K562 (cell line): ENCODE data around the gene SUSD3. TPM values are rescaled to one million over a fixed set of nuclear protein-coding genes. Genes with fewer than 3 reads are reported as not detected.

ENCODE experiments used
- CHD7 ChIP-seq: fragments of 200-600 bp; sonication (generic); IDR thresholded peaks from one replicate; pipeline ENCODE4 v1.6.1; 2012; ENCODE audit warnings: mild to moderate bottlenecking, low read depth, low read length, inconsistent platforms
- CTCF ChIP-seq, 3 experiments: IDR thresholded peaks in 2 of 3; conservative IDR thresholded peaks in 1 of 3; 2 replicates each; pipeline ENCODE4 v1.5.1; 2011 to 2012; ENCODE audit warnings: low read length in 3 of 3, mild to moderate bottlenecking in 3 of 3, control low read depth in 2 of 3, improper control_type of control experiment in 1 of 3, inconsistent platforms in 1 of 3, low read depth in 1 of 3, mixed read lengths in 1 of 3, moderate library complexity in 1 of 3; ENCODE audit not compliant: insufficient read depth in 2 of 3
- ETV1 ChIP-seq: fragments of 450-650 bp; conservative IDR thresholded peaks from 2 replicates; pipeline ENCODE4 v1.6.1; 2016; ENCODE audit warnings: missing genetic modification characterization, control low read depth, low read depth, missing compliant biosample characterization
- MLLT1 ChIP-seq, 2 experiments: fragments of 450-650 bp; IDR thresholded peaks; 2 replicates each; pipeline ENCODE4 v1.6.1; 2016
- NFE2 ChIP-seq: IDR thresholded peaks from 2 replicates; pipeline ENCODE4 v1.6.1; 2014; ENCODE audit warnings: antibody characterized with exemption, low read depth
- RBM25 ChIP-seq: fragments of 200-400 bp; formaldehyde crosslinking; IDR thresholded peaks from 2 replicates; pipeline ENCODE4 v1.6.1; 2018; ENCODE audit warnings: low read length, low read depth, moderate library complexity; ENCODE audit not compliant: severe bottlenecking
- RBM39 ChIP-seq: fragments of 200-400 bp; formaldehyde crosslinking; optimal IDR thresholded peaks from 2 replicates; pipeline ENCODE3; 2018; ENCODE audit warnings: low read depth, low read length
- ZNF175 ChIP-seq: fragments of 200-800 bp; sonication (Bioruptor generic); IDR thresholded peaks from 2 replicates; pipeline ENCODE4 v1.6.1; 2016; ENCODE audit warnings: low read depth, mild to moderate bottlenecking, missing genetic modification characterization, missing compliant biosample characterization
- polyA plus RNA-seq, 8 experiments: library from polyadenylated mRNA; depleted of rRNA in 4 of 8; stranded (reverse) in 5 of 8; unstranded in 3 of 8; fragments of >200 nt; fragmentation: Nextera tagmentation in 2 of 8; fragmentation: Illumina TruSeq in 1 of 8; extraction: Ambion mirVana in 2 of 8; extraction: Trizol in 1 of 8; gene quantifications; 2 replicates each; pipeline versions ENCODE4 v1.2.1 to v1.2.3, GENCODE V29; 2011 to 2014; ENCODE audit warnings: inconsistent platforms in 1 of 8, missing spikeins in 1 of 8
- total RNA-seq, 7 experiments: library from RNA; depleted of rRNA in 6 of 7; stranded (reverse); fragments of >200 nt in 6 of 7; fragmentation: Illumina TruSeq in 2 of 7; extraction: Trizol in 2 of 7; gene quantifications; 2 replicates each; pipeline versions ENCODE4 v1.2.1 to v1.2.3, GENCODE V29; 2011 to 2021; ENCODE audit warnings: low replicate concordance in 1 of 7
- TF ChIP-seq, protein P1 (sequence below): fragments of 150-350 bp; conservative IDR thresholded peaks from 2 replicates; pipeline ENCODE4 v1.6.1; 2014; ENCODE audit warnings: low read length

SUSD3 gene
- total and polyA plus RNA-seq, 9 of the 15 experiments (the other 6 are each of a cell fraction or from before 2014, with no cell fraction given): 1.3 to 21.7 (median 11.4) TPM

GRCh38 chr9:93066978-93067603, 8.6 kb downstream of the SUSD3 start (continued):
- TF ChIP-seq, protein P1, sequence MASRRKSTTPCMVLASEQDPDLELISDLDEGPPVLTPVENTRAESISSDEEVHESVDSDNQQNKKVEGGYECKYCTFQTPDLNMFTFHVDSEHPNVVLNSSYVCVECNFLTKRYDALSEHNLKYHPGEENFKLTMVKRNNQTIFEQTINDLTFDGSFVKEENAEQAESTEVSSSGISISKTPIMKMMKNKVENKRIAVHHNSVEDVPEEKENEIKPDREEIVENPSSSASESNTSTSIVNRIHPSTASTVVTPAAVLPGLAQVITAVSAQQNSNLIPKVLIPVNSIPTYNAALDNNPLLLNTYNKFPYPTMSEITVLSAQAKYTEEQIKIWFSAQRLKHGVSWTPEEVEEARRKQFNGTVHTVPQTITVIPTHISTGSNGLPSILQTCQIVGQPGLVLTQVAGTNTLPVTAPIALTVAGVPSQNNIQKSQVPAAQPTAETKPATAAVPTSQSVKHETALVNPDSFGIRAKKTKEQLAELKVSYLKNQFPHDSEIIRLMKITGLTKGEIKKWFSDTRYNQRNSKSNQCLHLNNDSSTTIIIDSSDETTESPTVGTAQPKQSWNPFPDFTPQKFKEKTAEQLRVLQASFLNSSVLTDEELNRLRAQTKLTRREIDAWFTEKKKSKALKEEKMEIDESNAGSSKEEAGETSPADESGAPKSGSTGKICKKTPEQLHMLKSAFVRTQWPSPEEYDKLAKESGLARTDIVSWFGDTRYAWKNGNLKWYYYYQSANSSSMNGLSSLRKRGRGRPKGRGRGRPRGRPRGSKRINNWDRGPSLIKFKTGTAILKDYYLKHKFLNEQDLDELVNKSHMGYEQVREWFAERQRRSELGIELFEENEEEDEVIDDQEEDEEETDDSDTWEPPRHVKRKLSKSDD: no peak
- TF ChIP-seq CHD7: no peak
- TF ChIP-seq CTCF (IDR thresholded peaks at IDR 0.05 in 2 of 3, conservative IDR thresholded peaks at IDR 0.05 in 1 of 3; ENCODE audit: insufficient read depth in 2 of 3, low read depth in 1 of 3, low read length in 3 of 3): no peak
- TF ChIP-seq RBM39: no peak
- TF ChIP-seq ZNF175 (CRISPR knock-in tag): no peak
- TF ChIP-seq MLLT1 (IDR thresholded peaks at IDR 0.05): no peak
- TF ChIP-seq ETV1 (tag): 0 out of 2 replicates have a peak, but pooled peaks have one; percentile 5
- TF ChIP-seq RBM25: no peak
- TF ChIP-seq NFE2: no peak
